Brain microvascular endothelial cell (primary cell): ENCODE results near the gene MKNK2.

ENCODE experiments used
- DNase-seq: peaks from one replicate; pipeline ENCODE4 v3.0.0-alpha.2; 2020
- H3K27ac ChIP-seq: fragments of 250-450 bp; sonication (Bioruptor Pico); 2 replicates; pipeline ENCODE4 v1.5.1; 2020; ENCODE audit warnings: mild to moderate bottlenecking, moderate library complexity
- H3K27me3 ChIP-seq: fragments of 250-450 bp; sonication (Bioruptor Pico); replicated peaks from 2 replicates; pipeline ENCODE4 v1.5.1; 2020; ENCODE audit warnings: mild to moderate bottlenecking
- H3K36me3 ChIP-seq: fragments of 250-450 bp; sonication (Bioruptor Pico); replicated peaks from 2 replicates; pipeline ENCODE4 v1.5.1; 2020; ENCODE audit warnings: mild to moderate bottlenecking
- H3K4me3 ChIP-seq: 2 replicates; pipeline ENCODE4 v1.5.1; 2011; ENCODE audit warnings: low read depth, mild to moderate bottlenecking, control low read depth, low read length, moderate library complexity
- CTCF ChIP-seq: IDR thresholded peaks from 2 replicates; pipeline ENCODE4 v1.5.1; 2011; ENCODE audit warnings: low read depth, mild to moderate bottlenecking, moderate library complexity, low read length, control low read depth, inconsistent platforms; ENCODE audit errors: missing control alignments
- in situ Hi-C: cut with HindIII; loops from 2 replicates; pipeline ENCODE4 v1.10.0; 2017; ENCODE audit warnings: low sequenced_read_pairs, low pct_ligation_motif_present

The MKNK2 gene

GRCh38 chr19:2043961-2044708 is 6.9 kb downstream of the MKNK2 start:
- Histone ChIP-seq H3K36me3 (peaks cover 55% of the 10 kb centered on the region), H3K27me3 (no peaks in the 10 kb centered on the region), H3K4me3 (no peak overlapping the region), H3K27ac (no peak overlapping the region)
- no peak for DNase-seq
- in situ Hi-C loops = no loop called here
- no peak for TF ChIP-seq CTCF

- no peak for DNase-seq
Measured at GRCh38 chr19:2043251-2043641, 7.8 kb downstream of the MKNK2 start.

GRCh38 chr19:2042485-2043250 is 8.4 kb downstream of the MKNK2 start:
- H3K36me3 ChIP-seq = peaks cover 65% of the 10 kb centered on the region

More at GRCh38 chr19:2043251-2043641, 7.8 kb downstream of the MKNK2 start:
- peaks cover 63% of the 10 kb centered on the region for H3K36me3 ChIP-seq
- no peak overlapping the region for H3K4me3 ChIP-seq
- H3K27me3 ChIP-seq = no peaks in the 10 kb centered on the region
- in situ Hi-C loops = no loop called here
- no peak overlapping the region for H3K27ac ChIP-seq
- no peak for TF ChIP-seq CTCF

GRCh38 chr19:2041683-2042484 is 9.2 kb downstream of the MKNK2 start:
- TF ChIP-seq CTCF = no peak
- H3K27ac ChIP-seq = peak overlapping the region; percentile 61
- peak; percentile 85 for DNase-seq
- in situ Hi-C loops = no loop called here
- peak overlapping the region; percentile 17 for H3K4me3 ChIP-seq
- H3K27me3 ChIP-seq = no peaks in the 10 kb centered on the region
- peaks cover 65% of the 10 kb centered on the region for H3K36me3 ChIP-seq

More at GRCh38 chr19:2042485-2043250, 8.4 kb downstream of the MKNK2 start:
- TF ChIP-seq CTCF = no peak
- no peak for DNase-seq
- Histone ChIP-seq H3K4me3 (peak overlapping the region; percentile 15), H3K27me3 (no peaks in the 10 kb centered on the region), H3K27ac (peak overlapping the region; percentile 42)
- in situ Hi-C loops = no loop called here

GRCh38 chr19:2041433-2041682 is 9.7 kb downstream of the MKNK2 start:
- Histone ChIP-seq H3K4me3 (no peak overlapping the region), H3K27me3 (no peaks in the 10 kb centered on the region), H3K36me3 (peaks cover 64% of the 10 kb centered on the region), H3K27ac (peak overlapping the region; percentile 61)
- DNase-seq = no peak
- in situ Hi-C loops = no loop called here
- TF ChIP-seq CTCF = no peak
